Activated T-cell treated with anti-CD3 and anti-CD28 coated beads for 48 hours (primary cell): Measurements from ENCODE around the gene MEF2D.

Experiments used
- DNase-seq: peaks from one replicate; pipeline ENCODE4 v3.0.0-alpha.2; 2020; ENCODE audit warnings: low read depth

The MEF2D gene

DNA sequence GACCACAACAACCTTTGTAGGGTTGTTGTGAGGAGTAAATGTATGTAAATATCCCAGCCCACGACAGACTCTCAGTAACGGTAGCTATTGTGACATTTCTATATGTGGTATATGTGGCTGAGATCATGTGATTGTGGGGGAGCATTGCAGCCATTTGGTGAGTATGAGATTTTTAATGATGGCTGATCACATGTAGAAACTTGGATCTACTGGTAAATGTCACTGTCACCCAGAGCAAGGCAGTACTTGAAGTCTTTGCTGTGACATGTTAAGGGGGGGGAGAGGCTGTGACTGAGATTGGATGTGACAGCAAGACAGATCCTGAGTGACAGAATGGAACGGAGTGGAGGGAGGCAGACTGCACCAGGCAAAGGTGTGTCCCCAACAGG, 23.9 kb upstream of the MEF2D start:
- no peak for DNase-seq

DNA sequence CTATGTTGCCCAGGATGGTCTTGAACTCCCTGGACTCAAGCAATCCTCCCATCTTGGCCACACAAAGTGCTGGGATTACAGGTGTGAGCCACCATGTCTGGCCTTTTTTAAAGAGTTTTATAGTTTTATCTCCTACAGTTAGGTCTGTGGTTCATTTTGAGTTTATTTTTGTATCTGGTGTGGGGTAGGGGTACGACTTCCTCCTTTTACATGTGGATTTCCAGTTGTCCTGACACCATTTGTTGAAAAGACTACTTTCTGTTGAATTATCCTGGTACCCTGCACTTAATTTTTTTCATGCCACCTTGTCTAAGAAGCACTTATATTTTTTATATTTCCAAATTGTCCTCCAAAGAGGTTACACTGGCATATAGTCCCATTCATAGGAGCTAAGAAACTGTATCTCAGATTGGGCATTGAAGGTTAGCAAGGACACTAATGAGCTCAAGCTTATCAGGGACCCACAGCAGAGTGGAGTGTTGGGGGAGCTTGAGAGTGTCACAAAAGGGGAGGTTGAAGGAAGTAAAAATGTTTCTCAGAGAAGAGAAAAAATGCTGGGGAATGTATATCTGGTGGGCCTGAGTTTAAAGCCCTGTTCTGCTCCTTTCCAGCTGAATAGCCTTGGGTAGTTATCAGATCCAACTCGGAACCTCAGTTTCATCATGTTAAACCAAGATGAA, 23.4 kb upstream of the MEF2D start:
- no peak for DNase-seq

DNA sequence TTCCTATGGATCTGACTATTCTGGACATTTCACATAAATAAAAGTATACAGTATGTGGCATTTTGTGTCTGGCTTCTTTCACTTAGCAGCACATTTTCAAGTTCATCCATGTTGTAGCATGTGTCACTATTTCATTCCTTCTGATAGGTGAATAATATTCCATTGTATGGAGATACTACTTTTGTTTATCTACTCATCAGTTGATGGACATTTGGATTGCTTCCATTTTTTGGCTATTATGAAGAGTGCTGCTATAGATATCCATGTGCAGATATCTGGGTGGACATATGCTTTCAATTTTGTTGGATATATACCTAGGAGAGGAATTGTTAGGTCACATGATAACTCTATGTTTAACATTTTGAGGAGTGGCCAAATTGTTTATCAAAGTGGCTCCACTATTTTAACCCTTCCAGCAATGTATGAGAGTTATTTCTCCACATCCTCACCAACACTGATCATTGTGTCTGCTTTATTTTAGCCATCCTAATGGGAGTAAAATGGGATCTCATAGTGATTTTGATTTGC, 21.9 kb upstream of the MEF2D start:
- DNase-seq = no peak

DNA sequence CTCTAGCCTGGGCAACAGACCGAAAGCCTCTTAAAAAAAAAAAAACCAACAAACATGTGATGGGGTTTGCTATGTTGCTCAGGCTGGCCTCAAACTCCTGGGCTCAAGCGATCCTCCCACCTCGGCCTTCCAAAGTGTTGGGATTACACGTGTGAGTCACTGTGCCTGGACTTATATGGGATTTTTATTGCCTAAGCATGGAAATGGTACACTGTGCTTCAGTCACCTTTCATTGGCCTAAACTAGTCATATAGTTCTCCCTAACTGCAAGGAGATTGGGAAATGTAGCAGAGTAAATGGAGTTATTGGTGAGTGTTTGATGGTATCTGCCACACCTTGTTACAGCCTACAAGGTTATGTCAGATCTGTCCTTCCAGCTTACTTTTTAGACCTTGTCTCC, 17.2 kb upstream of the MEF2D start:
- no peak for DNase-seq

DNA sequence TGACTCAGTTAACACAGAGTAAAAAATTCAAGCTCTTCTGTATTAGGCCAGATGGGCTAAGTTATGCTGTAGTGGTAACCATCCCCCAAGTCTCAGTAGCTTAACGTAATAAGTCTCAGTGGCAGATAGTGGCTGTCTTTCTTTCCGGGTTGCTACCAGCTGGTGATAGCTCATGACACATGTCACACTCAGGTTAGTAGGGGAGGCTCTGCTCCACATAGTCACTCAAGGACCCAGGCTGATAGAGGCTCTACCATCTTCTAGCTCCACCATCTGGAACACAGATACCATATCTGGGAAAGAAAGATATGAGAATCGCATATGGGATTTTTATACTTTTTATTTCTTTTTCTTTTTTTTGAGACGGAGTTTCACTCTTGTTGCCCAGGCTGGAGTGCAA, 16.2 kb upstream of the MEF2D start:
- DNase-seq = no peak

DNA sequence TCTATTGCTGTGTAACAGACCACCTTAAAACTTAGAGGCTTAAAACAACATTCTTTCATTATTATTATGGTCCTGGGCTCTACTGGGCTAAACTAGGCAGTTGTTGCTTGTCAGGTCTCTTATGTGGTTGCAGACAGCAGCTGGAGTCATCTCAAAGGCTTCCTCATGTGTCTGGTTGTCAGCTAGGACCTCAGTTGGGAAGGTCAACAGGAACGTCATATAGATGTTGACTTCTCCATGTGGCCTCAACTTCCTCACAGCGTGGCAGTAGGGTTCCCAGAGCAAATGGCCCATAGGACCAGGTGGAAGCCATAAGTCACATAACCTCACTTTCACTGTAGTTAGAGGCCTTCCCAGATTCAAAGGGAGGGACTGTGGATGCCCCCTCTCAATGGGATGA, 15.4 kb upstream of the MEF2D start:
- no peak for DNase-seq

DNA sequence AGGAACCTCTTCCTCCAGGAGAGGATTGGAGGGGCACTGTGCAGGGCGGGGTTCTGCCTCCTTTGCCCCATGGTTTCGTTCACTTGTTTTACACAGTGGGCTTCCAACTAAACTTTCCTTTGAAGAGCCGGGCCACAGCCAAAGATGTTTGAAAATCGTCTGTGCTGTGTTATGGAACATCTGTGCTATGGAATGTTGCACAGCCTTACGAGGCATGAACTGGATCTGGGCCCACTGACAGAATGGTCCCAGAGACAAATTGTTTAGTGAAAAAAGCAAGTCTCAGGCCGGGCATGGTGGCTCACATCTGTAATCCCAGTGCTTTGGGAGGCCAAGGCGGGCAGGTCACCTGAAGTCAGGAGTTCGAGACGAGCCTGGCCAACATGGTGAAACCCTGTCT, 12.6 kb upstream of the MEF2D start:
- no peak for DNase-seq

DNA sequence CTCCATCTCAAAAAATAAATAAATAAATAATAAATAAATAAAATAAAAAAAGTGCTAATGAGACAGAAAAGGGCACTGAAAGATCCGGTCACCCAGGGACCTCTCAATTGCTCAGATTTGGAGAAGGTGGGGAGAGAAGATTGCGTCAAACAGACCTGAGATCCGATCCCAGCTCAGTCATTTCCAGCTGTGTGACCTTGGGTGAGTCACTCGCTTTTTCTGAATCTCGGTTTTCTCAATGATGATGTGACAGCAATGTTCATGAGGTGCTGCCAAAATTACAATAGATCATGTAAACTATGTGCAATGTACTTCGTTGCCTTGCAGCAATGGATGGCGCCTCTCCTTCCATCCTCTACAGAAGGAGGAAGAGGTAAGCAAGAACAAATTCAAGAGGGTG, 11.1 kb upstream of the MEF2D start:
- DNase-seq = no peak

DNA sequence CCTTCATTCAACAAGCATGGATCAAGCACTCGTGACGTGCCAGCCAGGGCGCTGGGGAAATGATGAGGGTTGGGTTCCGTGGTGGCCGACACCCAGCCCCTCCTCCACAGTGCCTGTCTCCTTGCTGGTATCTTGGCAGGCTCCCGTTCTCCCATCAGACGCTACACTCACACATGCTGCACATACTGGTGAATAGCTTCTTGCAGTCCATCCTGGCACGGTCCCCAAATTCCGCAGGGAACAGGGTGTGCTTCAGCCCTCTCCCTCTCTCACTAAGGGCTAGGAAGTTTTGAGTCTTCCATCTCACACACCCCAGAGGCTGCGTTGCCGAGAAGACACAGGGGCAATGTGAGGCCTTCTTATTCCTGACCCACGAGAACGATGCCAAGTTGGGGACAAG, 10.1 kb upstream of the MEF2D start:
- DNase-seq = no peak

DNA sequence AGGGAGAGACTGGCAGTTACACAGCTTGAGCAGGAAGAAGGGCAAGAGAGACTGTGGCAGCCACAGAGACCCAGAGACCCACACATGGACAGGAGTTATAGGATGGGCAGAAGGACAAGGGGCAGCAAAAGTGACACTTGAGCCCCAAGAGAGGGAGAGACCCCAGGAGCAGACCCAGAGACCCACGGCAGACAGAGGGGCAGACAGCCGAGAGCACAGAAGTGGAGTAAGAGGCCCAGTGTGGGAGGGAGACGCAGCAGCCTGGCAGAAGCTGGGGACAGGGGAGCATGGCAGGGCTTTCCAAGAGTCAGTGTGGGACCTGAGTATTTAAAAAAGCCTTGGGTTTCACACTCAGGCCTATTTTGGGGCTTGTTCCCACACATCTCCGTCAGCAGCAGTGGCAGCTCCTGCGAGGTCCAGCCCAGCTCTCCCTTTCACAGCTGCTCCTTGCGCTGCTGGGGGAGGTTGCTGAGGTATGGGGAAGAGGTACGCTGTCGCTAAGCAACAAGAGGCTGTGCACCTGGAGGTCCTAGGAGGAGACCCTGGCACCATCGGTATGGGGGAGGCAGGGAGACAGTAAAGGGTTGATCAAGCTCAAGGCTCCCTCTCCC, 9.0 kb upstream of the MEF2D start:
- DNase-seq = no peak

DNA sequence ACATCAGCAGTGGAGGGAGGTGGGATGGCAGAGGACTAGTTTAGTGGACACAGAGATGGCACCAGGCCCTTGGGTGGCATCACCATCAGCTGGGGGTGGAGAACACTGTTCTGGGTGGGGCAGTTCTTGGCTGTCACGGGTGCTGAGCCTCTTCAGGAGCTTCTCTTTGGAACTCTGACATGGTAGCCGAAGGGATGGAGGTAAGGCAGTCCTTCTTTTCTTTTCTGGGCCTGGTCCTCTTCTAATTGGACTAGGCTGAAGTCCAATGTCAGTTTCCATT, 8.3 kb upstream of the MEF2D start:
- no peak for DNase-seq

DNA sequence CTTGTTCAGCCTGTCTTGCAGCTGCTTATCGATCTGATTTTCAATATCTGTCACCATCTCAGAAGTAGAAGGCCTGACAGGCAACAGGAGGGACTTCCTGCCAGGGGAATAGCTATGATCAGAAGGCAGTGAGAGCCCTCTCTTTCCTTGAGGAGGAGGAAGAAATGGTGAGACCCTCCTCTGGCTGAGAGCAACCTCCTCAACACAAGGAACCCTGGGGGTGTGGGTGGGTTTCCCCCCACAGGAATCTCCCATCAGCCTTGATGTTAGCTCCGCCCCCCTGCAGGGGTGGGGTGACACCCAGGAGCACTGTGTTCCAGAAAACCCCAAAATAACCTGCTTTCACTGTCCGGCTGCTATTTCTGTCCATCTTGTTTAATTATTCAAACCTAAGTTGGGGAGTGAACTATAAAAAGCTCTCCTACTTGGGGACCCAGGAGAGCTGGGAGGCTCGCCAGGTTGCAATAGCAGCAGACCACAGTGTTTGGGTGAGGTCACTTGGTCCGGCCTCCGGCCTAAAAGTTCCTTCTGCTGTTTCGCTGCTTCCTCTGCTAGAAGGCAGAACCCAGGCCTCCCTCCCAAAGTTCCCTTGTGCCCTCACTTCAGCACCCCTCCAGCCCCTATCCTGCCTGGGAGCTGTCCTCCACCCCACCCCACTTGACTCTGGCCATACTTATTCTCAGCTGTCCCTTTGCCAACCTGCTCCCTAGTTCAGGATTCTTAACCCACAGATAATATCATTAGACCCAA, 7.8 kb upstream of the MEF2D start:
- no peak for DNase-seq

DNA sequence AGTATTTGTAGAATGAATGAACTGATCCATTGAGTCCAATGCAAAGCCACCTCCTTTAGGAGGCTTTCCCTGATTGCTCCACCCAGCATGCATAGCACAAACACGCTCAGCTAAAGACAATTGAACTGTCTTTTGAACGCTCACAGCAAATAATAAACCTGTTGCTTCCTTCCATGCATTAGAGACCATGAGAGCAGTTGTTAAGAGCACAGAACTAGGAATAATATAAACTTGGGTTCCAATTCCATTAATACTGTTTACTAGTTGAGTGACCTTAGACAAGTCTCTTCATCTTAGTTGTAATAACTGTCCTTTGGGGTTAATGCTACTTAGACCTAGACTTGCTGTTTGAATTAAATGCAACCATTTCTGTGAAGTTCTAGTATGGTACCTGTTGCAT, 5.9 kb upstream of the MEF2D start:
- DNase-seq = no peak

DNA sequence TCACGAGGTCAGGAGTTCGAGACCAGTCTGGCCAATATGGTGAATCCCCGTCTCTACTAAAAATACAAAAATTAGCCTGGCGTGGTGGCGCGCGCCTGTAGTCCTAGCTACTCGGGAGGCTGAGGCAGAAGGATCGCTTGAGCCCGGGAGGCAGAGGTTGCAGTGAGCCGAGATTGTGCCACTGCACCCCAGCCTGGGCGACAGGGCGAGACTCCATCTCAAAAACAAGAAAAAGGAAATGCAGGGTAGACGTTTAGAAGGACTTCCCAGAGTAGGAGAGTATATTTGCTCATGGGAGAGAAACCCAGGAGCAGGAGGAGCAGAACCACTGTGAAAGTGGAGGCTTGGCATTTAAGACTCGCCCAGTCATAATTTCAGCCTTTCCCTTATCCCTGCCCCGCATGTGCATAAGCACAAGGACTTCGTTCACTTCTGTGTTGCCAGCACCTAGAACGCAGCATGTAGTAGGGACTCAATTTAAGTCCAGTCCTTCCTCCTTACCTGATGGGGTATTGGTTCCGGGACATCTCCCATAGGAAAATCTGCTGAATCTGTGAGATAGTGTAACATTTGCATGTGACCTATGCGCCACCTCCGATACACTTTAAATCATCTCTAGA, 5.2 kb upstream of the MEF2D start:
- DNase-seq = no peak

DNA sequence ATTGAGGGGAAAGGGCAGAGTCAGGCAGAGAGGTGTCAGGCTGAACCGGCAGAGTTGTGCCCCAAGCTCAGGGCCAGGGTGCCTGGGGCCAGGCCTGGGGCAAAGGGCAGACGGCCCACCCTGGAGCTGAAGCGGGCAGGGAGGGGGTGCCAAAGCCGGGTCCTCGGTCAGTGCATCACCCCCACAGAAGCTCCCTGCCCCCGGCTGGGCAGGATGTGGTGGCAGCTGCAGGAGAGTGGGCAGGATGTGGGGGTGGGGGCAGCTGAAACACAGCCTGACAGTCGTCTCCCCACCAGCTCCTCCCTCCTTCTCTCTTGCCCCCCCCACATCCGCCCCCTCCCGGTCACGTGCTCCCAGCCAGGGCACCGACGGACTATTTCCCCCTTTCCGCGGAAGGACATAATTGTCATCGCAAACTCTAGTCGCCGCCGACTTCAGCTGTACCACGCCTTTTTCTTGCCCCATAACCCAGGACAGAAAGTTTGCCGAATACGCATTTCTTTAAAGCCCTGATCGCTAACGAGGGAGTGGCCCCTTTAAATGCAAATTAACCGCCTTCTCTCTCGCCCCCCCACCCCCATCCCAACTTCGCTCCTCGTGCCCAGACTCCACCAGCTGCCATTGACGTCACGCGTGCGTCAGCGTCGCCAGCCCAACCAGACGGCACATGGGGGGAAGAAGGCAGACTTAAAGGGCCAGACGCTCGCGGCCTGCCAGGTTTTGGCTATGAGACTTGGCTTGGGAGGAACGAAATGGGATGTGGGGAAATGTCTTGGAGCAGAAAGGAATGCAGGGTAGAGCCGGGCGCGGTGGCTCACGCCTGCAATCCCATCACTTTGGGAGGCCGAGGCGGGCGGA, 4.5 kb upstream of the MEF2D start:
- DNase-seq = peak; percentile 95

DNA sequence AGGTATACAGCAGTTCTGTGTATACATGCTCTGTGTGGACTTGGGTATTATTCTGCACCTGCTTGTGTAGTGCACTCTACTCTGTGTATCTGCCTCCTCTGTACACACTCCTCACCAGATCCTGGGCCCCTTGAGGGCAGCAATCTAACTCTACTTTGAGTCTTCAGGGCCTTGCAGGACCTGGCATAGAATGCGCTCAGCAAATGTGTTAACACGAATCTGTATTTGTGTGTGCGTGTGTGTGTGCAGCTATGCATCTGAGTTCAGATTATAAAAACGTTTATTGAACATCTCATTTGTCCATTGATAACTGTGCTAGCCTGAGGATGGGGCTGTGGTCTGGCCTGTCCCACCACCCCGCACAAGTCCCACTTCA, 3.9 kb upstream of the MEF2D start:
- DNase-seq = no peak

DNA sequence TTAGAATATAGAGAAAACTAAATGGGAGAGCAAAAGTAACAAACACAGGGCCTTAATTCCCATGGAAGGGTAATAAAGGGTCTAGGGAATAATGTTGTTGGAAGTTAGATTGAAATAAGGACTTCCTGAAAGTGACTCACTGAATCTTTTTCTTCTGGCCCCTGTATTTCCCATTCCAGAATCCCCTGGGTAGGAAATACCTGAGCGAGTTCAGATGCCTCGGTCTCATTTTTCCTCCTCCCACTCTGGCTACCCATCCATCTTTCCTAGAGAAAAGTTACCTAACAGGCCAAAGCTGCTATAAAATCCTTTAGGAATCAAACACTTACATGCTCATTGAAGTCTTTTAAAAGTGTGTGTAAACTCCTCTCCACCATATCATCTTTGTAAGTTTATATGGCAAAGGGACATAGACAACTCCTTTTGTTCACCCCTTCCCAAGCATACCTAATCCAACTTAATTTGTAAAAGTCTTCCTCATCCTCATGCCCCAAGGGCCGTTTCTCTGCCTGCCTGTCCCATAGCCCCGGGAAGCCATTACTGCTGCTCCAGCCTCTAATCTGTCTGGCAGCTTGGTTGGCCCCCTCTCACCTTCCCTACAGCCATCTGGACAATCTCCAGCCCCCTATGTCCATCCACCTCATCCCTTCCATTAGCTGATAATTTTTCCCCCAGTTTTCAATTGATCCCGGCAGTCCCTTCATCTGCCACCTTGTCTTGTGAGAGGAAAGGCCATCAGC, 3.3 kb upstream of the MEF2D start:
- no peak for DNase-seq

DNA sequence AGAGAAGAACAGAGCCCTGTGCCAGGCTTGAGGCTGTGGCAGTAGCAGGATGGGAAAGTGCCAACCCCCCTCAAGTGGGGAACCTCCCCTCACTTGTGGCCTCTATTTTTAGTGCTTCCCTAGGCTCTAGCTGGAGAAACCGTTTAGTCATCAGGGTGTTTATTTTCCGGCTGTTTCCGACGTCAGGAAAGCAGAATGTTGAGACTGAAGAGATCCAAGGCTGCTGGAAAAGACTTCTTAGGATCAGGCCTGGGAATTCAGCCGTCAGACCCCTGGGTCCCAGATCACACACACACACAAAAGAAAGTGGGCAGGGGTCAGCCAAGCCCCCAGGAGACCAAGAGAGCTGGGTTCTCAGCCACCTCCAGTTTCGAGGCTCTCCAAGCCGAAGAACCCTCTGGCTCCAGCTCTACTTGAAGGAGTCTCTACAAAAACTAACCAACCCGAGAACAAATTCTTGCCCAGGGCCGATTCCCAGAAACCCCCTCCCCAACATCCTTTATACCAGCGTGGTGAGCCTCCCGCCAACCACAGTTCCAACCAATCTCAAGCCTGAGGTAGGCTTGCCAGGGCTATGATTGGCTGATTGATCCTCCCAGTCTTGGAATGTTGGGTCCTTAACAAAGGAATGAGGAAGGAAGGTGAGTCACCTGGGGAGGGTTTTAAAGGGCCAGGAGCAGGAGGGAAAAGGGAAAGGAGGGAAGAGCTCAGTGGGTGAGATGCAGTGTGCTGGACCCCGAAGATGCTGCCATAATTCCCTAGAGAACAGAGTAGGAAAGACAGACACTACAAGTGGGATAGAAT, 2.5 kb upstream of the MEF2D start:
- DNase-seq = no peak

DNA sequence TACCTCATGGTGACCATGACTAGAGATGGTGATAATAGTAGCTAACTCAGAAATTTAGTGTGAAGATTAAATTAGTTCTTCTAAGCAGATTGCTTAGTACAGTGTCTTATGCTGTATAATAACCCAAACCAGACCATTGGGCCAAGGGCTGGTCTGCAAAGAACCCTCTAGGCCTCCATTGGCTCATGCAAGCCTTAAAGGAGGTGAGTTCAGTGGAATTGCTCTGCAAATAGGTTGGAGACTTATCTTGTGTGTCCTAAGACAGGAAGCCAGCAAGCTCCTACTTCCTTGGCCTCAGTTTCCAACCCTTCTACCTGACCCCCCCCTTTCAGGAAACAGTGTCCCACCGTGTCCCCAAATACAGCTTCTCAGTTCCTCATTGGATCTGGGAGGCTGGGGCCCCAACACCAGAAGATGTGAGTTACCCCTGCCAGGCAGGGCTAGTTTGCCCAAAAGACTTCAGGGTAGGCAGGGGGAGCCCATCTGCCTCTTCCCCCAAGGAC, 1.9 kb upstream of the MEF2D start:
- DNase-seq = no peak

DNA sequence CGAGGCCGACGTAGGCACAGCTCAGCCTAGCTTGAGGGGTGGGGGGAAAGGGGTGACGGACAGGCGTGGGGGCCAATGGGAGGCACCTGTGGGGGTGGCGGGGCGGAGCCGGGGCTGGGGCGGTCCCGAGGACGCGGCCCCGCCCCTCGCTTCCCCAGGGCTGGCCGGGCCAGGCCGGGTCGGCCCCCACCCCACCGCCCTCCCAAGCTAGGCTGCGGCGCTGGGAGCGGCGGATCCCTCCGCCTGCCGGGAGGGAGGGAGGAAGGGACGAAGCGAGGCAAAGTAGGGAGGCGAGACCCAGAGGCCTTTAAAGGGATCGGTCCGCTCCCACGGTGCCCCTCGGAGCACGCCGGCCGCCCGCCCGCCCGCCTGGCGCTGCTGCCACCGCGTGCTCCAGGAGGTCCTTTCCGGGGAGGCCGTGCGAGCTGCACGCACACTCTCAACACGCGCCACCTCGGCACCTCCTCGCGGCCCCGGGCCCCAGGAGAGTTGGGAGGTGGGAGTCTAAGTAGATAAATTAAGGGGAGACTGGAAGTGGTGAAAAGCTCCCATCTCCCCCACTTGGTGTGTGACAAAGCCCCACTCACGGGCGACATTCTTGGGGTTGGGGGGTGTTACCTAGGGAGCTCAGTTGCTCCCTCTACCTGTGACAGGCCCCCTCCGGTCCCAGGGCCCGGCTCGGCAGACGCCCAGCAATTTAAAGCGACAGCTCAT, 375 bp upstream of the MEF2D start:
- DNase-seq = peak; percentile 92
